Fibroblast of villous mesenchyme (primary cell): ENCODE results near the gene ABCG1. TPM values are rescaled to one million over a fixed set of nuclear protein-coding genes. Genes with fewer than 3 reads are reported as not detected.

Experiments
- DNase-seq: peaks from one replicate; pipeline ENCODE4 v3.0.0-alpha.2; 2010; ENCODE audit warnings: low read depth
- H3K4me3 ChIP-seq: 2 replicates; pipeline ENCODE4 v1.5.1; 2011; ENCODE audit warnings: low read depth, mild to moderate bottlenecking, low read length
- total RNA-seq: library from RNA; depleted of rRNA; stranded (reverse); fragments of >200 nt; gene quantifications from 2 replicates; pipeline ENCODE4 v1.2.3, GENCODE V29; 2012
- TF ChIP-seq, protein P1 (sequence below): IDR thresholded peaks from 2 replicates; pipeline ENCODE4 v1.5.1; 2012; ENCODE audit warnings: low read depth, mild to moderate bottlenecking, low read length; ENCODE audit not compliant: insufficient read depth

The ABCG1 gene
- total RNA-seq, 1 donor, result 0.43 TPM

DNA sequence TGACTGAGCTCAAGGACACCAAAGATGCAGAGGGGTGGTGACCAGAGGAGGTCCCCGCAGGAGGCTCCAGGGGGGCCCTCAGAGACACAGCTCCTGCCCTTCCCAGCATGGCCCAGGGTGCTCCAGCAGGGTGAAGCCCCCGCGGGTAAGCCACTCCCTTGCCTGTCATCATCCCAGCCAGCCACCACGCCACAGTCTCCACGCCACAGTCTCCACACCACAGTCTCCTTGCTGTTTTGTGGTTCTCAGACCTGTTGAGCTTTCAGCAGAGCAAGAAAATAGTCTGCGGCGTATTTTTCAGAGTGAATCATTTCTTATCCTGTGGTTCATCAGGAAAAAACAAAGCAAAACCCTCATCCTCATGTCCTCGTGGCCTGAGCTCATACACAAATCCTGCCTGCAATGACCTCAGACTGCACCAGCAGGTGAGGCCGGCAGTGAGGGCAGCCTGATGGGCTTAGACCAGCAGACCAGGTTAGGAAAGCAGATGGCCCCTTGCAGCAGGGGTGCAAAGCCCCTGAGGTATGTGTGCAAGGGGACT is 25.7 kb upstream of the ABCG1 start:
- peak; percentile 48 for DNase-seq
- no peak overlapping the region for H3K4me3 ChIP-seq
- TF ChIP-seq, protein P1, sequence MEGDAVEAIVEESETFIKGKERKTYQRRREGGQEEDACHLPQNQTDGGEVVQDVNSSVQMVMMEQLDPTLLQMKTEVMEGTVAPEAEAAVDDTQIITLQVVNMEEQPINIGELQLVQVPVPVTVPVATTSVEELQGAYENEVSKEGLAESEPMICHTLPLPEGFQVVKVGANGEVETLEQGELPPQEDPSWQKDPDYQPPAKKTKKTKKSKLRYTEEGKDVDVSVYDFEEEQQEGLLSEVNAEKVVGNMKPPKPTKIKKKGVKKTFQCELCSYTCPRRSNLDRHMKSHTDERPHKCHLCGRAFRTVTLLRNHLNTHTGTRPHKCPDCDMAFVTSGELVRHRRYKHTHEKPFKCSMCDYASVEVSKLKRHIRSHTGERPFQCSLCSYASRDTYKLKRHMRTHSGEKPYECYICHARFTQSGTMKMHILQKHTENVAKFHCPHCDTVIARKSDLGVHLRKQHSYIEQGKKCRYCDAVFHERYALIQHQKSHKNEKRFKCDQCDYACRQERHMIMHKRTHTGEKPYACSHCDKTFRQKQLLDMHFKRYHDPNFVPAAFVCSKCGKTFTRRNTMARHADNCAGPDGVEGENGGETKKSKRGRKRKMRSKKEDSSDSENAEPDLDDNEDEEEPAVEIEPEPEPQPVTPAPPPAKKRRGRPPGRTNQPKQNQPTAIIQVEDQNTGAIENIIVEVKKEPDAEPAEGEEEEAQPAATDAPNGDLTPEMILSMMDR, result no peak

DNA sequence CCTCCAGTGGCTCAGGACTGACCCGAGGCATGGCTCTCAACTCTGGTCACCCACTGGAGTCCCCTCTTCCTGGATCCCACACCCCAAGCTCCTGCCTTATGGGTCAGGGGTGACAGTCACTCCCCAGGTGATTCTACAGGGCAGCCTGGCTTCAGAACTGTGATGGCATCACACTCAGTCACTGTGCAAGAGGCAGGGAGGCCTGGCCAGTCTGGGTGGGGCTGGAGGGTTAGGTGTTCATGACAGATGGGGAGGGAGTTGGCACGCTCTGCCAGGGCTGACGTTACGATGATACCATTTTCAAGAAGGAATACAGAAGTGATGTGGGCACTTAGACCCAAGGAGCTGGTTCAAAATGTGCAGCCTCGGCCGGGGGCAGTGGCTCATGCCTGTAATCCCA is 25.2 kb upstream of the ABCG1 start:
- no peak overlapping the region for H3K4me3 ChIP-seq
- TF ChIP-seq, protein P1, result no peak
- no peak for DNase-seq

DNA sequence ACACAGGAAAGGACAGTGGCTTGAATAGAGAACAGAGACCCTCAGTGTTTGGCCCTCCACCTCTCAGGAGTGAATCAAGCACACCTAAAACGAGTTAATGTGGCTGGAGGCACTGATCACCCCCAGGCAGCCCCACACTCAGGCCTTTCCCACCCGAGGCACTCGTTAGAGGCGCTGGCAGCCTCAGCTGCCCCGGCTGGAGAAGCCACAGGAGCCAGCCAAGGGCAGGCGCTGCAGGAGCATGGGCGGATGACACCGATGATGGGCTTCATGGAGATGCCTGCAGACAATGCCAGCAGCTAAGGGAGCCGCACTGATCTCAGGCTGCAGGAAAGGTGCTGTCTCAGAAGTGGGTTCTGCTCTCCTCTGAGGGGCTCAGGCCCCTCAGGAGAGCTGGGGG is 24.1 kb upstream of the ABCG1 start:
- TF ChIP-seq, protein P1, result no peak
- DNase-seq, result no peak
- H3K4me3 ChIP-seq, result no peak overlapping the region

DNA sequence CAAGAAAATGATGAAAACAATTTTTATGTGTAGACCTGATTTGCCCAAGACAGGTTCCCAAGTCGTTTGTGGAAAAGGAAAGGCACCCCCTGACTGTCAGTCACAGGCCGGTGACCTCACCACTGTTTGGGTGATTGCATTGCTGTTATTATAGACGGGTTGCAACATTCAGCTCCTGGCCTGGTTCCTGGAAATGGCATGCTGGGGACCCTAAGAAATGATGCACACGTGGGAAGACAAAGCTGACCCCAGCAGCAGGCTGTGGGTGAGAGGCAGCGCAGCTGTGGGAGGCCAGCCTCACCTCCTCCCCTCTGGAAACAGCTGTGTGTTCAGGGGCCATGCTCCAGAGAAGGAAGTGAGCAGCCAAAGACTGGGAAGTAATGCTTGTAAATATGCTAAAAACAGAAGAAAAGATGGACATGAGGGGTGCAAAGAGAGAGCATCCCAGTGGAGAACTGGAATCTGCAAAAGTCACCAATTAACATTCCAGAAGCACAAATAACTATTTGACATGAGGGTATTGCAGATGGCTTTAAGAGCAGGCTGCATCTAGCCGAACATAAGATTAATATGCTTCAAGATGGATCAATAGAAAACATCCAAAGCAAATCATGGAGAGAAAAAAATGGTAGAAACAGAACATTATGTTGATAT is 23.4 kb upstream of the ABCG1 start:
- H3K4me3 ChIP-seq, result no peak overlapping the region
- TF ChIP-seq, protein P1, result no peak
- DNase-seq, result peak; percentile 74

DNA sequence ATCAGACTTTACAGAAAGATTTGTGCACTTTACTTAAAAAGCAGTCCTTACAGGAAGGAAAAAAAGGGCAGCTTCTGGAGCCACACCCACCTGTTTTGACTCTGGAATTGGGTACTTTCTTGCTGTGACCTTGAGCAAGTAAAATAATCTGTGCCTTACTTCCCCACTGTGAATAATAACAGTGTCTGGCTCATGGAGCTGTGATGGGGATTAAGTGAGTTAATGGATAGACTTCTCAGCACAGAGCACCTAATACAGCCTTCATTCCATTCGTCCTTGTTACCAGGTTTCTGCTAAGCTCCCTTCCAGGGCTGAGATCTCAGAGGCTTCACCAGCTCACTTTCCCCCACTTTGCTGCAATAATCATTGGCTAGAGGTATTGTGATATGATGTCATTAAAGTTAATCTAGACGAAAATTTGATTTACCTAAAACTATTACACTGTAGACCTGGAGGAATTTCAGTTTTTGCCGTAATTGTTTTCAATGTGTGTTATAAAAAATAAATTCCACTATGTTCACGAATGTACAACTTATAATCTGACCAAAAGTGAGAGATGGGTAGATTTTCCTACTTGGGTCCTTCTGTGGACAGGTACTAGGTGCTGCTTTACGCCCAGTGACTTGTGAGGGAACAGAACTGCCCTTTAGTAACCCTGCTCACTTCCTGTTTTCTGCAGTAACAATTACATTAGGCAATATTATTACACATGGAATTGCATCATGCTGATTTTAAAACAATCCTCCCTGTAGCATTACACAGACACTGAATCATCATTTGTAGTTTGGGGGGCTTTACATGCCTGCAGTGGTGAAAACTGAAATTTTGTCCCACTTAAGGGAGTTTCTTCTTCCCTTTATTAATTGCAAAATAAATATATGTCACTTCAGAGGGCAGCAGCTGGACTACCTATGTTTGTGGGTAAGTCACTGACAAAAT is 19.7 kb upstream of the ABCG1 start:
- TF ChIP-seq, protein P1, result no peak
- no peak overlapping the region for H3K4me3 ChIP-seq
- peak; percentile 81 for DNase-seq

DNA sequence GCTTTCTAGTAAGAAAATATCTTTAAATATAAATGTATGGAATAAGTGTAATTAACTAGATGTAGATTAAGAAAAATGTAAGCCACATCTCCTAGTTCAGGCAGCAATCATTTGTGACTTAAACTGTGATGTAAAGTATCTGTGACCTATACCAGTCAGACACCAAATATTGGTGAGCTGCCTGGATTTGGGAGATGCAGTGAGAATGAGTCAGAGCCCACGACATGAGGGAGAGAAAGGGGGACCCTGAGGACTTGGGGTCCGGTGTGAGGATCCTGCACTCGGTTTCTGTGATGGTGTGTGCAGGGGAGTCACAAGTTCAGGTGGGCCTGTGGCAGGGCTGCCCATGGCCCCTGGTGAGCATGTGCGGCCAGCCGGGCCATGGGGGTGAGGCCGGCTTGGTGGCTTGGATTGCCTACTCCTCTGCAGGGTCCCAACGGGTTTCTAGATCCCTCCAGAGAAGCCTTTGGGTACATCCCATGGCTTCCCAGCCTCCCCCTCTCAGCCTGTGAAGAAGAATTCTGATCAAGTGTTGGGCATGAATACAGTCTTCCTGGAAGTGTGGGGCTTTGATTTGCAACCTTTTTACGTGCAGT is 19.0 kb upstream of the ABCG1 start:
- DNase-seq, result no peak
- TF ChIP-seq, protein P1, result no peak
- no peak overlapping the region for H3K4me3 ChIP-seq
